DMS 273 (cell line): Measurements from ENCODE around the gene LYVE1.
A peak's percentile ranks its signal among the peaks of the same experiment; 100 is the strongest.

Experiments used
- DNase-seq: peaks from one replicate; lab custom pipeline; 2025; ENCODE audit not compliant: unreplicated experiment; lab: John Stamatoyannopoulos, UW

The LYVE1 gene

DNA sequence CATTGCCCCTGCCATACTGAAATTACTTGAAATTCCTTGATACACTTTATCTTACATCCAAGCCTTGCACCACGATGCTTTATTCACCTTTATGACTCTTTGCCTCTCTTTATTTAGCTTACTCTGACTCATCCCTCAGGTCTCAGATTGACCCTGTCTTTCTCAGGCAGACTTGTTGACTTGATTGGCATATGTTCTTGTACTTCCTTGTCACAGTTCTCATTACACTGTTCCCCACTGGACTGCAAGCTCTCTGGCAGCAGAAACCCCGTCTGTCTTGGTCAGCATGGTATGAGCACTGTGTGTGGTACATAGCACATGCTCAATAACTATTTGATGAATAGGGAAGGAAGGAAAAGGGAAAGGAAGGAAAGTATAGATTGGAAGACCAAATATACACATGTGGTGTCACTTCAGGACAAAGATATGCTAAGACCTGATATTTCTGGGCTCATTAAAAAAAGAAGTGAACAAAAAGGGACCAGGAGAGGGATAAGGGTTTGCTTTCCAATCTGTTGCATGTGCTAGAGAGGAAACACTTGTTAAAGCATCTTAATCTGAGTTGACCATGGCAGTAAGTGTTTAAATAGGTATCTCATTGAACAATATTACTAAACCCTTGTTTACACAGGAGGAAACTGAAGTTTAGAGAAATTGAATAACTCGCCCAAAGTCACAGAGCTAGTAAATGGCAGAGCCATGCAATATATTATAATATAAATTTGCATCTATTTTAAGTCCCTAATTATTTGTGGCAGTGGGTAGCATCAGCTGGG lies 7.2 kb downstream of the LYVE1 start:
- DNase-seq = no peak

DNA sequence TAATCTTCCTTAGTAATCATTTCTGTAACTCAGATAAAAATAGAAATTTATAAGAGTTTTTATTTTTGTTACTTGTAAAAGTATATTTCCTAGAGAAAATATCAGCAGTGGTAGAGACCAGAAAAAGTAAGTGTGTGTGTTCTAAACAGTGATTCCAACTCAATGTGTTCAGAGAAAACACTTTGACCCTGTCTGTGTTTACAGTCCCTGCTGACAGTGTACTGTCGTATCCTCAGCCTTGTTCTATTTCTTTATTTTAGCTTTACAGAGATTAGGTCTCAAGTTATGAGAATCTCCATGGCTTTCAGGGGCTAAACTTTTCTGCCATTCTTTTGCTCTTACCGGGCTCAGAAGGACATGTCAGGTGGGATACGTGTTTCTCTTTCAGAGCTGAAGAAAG lies 10.2 kb downstream of the LYVE1 start:
- DNase-seq = no peak

DNA sequence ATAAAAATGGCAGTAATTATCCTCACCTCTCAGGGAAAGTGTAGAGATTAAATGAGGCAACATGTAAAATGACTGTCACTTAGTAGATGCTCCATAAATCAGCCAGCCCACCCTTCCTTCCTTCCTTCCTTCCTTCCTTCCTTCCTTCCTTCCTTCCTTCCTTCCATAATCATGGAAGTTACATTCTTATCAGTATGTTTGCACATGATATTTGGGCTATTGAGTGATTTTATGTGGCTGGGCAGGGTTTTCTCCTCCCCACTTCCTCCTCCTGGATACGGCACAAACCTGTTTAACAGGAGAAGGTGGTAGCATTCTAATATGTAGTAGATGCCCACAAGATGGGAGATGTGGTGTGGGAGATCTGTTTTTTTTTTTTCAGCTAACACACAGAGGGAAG lies 11.9 kb downstream of the LYVE1 start:
- no peak for DNase-seq

DNA sequence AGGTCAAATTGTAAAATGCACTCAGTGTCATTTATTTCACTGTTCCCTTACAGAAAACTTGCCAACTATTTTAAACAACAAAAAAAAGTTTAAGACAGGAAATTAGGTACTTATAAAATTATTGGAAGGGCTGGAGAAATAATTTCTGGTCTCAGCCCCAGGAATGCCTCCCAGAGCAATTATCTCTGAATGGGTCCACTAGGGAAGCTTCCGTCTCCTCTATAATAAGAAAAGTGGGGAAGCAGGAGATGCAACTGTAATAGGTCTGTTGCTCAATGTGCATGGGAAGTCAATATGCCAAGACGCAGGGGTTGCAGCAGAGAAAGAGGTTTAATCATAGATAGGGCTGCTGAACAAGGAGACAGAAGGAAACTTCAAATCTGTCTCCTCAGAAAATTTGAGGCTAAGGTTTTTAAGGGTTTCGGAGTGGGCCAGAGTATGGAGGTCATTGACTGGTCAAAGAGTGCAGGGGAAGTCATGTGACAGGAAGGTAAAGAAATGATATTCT lies 16.6 kb downstream of the LYVE1 start:
- no peak for DNase-seq

DNA sequence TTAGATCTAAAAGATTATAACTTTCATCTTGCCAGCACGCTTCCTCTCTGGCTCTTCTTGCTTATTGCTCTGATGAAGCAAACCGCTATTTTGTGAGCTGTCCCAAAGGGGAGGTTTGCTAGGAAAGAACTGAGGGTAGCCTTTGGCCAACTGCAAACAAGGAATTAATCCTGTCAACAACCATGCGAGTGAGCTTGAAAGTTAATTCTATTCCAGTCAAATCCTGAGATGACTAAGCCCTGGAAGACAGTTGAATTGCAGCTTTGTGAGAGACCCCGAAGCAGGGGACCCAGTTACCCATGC lies 17.2 kb downstream of the LYVE1 start:
- no peak for DNase-seq

DNA sequence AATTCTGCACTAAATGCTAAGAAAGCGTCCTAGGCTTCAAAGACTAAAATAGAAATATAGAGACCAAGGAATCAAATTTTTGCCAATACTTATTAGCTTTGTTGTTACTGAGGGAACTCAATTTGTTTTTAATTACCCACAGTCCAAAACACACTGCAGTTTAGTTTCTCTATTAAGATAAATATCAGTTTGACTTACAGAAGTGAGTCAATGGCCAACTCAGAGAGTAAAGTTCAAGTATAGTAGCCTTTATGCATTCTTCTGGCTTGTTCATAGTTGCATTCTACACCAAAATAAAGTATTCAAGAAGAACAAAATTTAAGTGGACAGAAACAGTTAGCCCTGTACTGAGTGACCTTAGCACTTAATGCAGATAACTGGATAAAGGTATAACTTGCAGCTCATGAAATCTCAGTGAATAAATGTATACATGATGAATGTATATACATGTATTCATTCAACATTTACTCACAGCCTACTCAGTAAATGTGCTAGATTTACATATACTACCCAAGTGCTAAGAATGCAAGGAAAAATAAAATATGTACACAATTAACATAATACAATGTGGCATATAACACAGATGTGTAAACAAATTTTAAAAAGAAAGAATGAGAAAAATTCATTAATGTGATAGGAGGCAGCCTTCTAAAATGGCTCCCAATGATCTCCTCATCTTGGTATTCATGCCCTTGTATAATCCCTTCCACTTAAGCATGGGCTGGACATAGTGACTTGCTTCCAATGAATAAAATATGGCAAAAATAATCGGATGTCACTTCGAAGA lies 17.8 kb downstream of the LYVE1 start:
- no peak for DNase-seq

DNA sequence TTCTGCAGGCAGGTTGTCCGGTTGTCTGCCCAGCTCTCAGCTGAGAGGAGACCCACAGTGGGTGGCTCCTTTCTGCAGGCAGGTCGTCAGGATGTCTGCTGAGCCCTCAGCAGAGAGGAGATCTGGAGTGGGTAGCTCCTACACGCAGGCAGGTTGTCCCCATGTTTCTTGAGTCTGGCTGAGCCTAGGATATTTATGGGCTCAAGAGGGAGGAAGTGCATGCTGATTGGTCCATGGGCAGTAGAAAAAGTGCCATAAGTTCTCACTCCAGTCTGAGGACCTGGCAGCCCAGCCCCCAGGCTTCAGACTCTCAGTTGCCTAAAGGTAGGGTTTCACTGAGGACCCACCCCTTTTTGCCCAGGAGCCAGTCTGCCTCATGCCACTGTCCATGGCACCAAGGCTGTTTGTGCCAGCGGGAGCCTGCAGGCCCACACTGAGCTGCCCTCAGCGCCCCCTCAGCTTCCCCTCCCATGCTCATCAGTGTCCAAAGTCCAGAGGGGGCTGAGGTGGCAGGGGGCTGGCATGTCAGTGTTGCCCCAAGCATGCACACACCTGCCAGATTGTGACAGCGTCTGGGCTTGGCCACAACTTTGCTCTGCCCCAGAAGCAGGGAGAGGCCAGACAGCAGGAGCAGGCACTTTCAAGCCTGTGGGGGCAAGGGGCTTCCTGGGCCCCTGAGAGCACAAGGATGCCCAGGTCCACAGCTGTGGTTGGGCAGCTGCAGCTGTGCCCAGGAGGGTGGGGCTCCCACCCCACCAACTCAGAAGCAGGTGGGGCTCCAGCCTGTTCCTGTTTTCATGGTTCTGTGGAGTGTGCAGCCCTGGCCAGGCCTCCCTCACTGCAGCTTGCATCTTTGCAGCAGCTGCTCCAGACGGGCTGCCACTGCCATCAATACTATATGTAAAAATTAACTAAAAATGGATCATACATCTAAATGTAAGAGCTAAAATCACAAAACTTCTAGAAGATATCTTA lies 23.7 kb downstream of the LYVE1 start:
- DNase-seq = no peak

DNA sequence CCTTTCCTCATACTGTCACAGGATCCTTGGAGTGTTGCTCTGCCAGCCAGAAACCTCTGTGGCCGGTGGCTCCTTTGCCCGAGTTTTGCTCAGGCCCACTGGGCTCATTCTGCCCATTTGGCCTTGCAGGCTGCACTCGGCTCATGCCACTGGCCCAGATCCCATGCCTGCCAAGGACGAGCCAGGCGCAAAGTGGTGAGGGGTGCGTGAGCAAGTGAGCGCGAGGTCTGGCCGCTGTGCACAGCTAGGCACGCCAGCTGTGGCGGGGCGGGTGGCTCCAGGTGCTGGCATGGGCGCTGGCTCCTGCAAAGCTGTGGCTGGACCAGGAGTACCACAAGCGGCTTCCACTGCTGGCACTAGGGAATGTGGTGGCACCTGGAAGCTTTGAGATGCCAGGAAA lies 24.7 kb downstream of the LYVE1 start:
- DNase-seq = no peak

DNA sequence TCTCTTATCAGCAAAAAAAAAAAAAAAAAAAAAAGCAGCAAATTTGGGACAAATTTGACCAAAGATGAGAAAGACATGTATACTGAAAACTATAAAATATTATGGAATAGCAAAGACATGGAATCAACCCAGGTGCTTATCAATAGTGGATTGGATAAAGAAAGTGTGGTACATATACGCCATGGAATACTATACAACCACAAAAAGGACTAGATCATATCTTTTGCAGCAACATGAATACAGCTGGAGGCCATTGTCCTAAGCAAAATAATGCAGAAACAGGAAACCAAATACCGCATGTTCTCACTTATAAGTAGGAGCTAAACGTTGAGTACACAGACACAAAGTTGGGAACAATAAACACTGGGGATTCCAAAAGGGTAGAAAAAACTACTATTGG lies 25.7 kb downstream of the LYVE1 start:
- DNase-seq = no peak

DNA sequence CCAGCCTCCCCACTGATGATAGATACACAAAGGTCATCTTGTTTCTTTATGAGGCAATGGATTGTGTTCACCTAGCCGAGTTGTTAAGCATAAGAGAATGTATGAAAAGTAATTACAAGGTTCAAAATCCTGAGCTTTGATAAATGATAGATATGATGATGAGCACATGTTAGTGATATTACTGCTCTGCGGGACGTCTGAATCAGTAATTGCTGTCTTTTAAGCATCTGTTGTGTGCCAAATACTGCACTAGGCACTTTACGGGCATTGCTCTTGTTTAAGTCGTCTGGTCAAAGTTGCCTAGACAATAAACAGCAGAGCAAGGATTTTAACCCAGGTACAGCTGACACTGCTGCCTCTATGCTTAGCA lies 26.9 kb downstream of the LYVE1 start:
- peak; percentile 53 for DNase-seq

DNA sequence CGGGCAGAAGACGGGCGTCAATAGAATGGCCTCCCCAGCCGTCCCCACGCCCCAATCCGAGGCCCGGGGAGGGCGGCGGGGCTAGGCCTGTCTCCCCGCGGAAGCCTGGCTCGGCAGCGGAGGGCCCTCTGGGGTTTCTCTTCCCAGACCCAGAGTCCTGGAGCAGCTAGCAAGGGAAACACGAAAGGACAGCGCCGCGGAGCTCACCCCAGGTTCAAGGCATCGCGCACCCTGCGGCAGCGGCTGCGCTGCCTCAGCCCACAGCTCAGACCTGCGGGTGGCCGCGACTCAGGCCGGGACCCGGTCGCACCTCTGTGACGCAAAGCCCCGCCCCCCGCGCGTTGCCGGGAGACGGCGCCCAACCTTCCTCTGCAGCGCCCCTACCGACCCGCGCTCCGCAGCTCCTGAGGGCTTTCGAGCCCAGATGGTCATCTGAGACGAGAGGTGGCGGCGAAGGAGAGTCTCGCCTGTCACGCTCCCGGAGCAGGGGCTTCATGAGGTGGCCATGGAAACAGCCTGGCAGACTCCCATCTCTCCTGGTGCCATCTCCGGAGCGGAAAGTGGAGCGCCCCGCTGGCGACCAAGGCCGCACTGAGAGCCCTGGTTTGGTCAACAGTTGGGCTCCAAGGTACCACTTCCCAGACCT lies 27.4 kb downstream of the LYVE1 start, which contains the start of gene RNF141:
Gene RNF141 (minus strand): TSS at position 273 of the 646 bp plus-strand sequence. CDS start 7,029 bp downstream, outside the sequence.
- peak; percentile 97 for DNase-seq

DNA sequence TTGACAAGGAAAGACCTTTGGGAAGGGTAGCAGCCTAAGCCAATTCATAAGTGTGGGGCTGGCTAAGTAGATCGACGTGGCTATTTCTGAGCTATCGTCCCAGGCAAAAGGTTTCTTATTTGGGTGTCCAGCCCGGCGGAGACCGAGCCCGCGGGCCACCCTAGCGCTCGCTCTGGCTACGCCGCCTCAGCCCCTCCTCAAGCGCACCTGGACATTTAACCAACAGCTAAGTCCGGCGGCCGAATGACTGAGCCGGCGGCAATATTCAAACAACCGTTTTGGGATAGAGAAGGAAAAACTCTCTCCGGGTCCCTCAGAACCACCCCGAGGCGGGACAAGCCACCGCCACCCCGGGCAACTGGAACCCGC lies 27.9 kb downstream of the LYVE1 start:
- peak; percentile 50 for DNase-seq

DNA sequence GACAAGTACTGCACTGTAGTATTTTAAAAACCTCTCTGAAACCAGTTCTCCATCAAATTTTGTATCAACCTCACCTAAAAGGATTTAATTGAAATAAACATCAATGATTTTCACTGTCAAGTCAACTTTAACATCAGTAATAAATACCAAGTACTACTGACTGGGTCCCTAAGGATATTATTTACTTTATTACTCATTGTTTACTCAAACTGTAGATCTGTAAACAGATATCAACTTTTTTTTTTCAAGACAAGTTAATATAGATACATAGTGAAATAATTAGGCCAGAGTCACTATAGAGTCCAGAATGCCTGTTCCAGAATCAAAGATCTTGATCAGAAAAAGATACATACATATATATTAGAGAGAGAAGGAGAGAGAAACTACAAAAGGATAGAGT lies 29.1 kb downstream of the LYVE1 start:
- no peak for DNase-seq

DNA sequence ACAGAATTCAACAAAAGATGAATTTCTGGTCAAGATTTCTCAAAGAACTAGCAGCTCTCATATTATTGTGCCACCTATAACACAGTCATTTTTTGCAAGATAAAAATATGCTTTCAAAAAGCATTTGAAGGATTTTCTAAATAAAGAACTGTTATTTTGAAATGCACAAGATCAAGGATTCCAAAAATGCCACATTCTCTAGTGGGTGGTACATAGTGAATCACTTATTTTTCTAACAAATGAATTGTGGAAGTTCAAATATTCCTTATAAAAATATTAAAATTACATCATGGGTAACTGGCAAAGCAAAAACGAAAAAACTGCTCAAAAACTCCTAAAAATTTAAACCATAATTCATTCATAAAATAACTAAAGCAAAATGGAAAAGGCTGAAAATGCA lies 29.5 kb downstream of the LYVE1 start:
- no peak for DNase-seq

DNA sequence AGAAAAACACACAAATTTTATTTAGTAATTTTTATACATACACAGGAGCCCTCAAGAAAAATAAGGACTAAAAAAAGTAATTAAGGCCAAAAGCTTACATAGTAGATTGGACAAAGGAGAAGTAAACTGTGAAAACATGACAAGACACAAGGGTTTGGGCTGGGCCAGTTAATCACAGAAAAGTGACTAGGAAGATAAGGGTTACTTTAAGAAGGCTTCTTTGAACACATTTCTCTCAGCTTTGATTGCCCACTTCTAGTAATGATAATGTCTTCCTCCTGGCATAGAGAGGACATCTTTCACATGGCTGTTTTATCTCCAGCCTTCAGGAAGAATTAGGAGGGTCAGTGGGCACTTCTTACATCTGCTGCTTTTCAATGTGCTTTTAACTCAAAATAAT lies 30.9 kb downstream of the LYVE1 start:
- no peak for DNase-seq

DNA sequence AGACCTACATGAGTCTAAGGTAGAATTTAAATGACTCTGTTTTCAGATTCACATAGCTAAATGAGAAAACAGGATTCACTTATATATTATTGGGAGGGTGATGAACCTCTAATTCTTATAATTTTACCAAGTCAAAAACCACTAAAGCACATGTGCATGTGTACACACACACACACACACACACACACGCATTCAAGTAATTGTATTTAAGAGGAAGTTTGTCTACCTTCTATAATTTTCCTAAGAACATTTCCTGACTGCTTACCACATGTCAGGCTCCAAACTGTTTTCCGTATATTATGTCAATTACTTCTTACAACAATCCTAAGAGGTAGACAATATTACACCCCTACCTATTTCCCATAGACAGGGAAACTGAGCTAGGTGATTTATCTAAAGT lies 34.1 kb downstream of the LYVE1 start:
- no peak for DNase-seq

DNA sequence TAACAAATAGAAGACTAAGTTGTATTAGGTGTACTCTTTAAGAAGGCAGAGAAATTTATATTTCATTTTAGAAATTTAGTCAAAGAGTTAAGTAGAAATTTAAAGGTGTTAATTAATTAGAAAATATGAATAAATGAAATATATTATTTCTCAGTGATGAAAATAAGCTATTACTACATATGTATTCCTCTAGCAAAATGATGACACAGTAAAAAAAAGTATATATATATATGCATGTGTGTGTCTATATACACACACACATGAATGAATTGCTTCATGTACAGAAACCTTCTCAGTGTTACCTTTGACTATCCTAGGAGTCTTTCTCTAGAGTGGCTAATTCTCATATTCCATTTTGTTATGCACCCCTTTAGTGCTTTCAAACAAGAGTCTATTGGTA lies 35.1 kb downstream of the LYVE1 start:
- DNase-seq = no peak

DNA sequence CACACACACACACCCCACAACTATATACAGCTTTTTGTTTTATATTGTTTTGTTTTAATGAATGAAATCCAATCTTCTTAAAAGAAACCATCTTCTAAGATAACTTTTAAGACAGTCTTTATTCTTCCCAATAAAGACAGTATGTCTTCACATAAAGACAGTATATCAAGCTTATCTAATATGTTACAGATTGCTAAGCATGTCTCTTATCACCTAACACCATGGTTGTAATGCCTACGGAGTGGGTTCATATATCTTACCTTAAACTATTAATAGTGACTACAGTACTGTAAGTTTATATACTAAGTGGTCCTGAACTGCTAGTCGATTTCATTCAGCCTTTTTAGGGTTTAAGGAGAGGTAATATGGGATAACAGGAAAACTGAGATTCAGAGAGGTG lies 35.9 kb downstream of the LYVE1 start:
- DNase-seq = no peak

DNA sequence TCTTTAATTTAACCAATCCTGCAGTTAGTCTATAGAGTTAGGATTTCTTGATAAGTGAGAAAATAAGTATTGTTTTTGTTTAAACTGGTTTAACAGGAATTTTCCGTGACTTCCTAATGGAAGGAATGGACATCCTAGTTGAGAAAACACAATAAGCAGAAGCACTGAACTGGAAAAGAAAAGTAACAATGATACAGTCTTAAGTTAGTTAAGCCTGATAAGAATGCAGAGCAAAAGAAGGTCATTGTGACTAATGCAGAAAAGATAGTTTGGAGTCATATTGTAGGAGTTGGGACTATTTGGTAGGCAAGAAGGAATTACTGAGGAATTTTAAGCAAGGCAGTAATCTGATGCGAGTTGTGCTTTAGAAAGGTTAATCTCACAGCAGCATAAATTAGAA lies 39.2 kb downstream of the LYVE1 start:
- no peak for DNase-seq

DNA sequence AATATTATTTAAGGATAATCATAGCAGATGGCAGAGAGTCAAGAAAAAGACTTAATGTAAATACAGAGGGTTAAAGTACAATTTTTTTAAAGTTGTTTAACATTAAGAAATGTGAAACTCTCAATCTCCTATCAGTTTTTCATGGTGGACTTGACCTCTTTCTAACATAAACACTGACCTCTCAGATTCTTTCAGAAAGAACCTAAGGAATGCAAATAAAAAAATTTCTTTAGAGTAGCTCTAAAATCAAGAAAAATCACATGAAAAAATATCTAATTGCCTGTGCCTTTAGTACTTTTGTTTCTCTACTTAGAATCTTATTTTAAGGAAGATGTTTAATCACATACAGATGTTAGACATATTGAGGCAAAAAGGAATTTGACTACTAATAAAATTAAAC lies 40.3 kb downstream of the LYVE1 start:
- DNase-seq = no peak
